Activated naive CD4-positive, alpha-beta T cell treated with anti-CD3 and anti-CD28 coated beads, Interleukin-2, amount 50 U/mL, for 24 hours (primary cell): ENCODE results near the gene FANCG.

Experiments
- H3K27ac Mint-ChIP-seq: one replicate; pipeline ENCODE4 v1.8.0; 2021; ENCODE audit warnings: mild to moderate bottlenecking, mixed read lengths
- H3K27me3 Mint-ChIP-seq: one replicate; pipeline ENCODE4 v1.8.0; 2021; ENCODE audit warnings: mixed read lengths
- H3K36me3 Mint-ChIP-seq: one replicate; pipeline ENCODE4 v1.8.0; 2021; ENCODE audit warnings: mixed read lengths
- H3K4me1 Mint-ChIP-seq: one replicate; pipeline ENCODE4 v1.8.0; 2021; ENCODE audit warnings: mixed read lengths
- H3K4me3 Mint-ChIP-seq: one replicate; pipeline ENCODE4 v1.8.0; 2021; ENCODE audit warnings: mild to moderate bottlenecking, mixed read lengths
- H3K9me3 Mint-ChIP-seq: one replicate; pipeline ENCODE4 v1.8.0; 2021; ENCODE audit warnings: mixed read lengths

Gene FANCG

GRCh38 chr9:35107297-35108290, 27.9 kb upstream of the FANCG start:
- Mint-ChIP-seq H3K36me3 (peaks cover 3% of the 10 kb centered on the region), H3K27ac (no peak overlapping the region), H3K27me3 (no peaks in the 10 kb centered on the region), H3K9me3 (no peaks in the 10 kb centered on the region), H3K4me1 (peaks cover 40% of the 10 kb centered on the region), H3K4me3 (no peak overlapping the region)

GRCh38 chr9:35106343-35106730, 26.6 kb upstream of the FANCG start:
- H3K4me3 Mint-ChIP-seq, result no peak overlapping the region
- peaks cover 3% of the 10 kb centered on the region for H3K36me3 Mint-ChIP-seq
- H3K9me3 Mint-ChIP-seq, result no peaks in the 10 kb centered on the region
- H3K27ac Mint-ChIP-seq, result no peak overlapping the region
- peaks cover 35% of the 10 kb centered on the region for H3K4me1 Mint-ChIP-seq
- H3K27me3 Mint-ChIP-seq, result no peaks in the 10 kb centered on the region

GRCh38 chr9:35105571-35106342, 26.0 kb upstream of the FANCG start:
- Mint-ChIP-seq H3K4me3 (no peak overlapping the region), H3K4me1 (peaks cover 37% of the 10 kb centered on the region)

GRCh38 chr9:35105126-35105525, 25.4 kb upstream of the FANCG start:
- H3K36me3 Mint-ChIP-seq, result peaks cover 10% of the 10 kb centered on the region
- H3K27ac Mint-ChIP-seq, result no peak overlapping the region
- H3K4me1 Mint-ChIP-seq, result peaks cover 36% of the 10 kb centered on the region
- no peaks in the 10 kb centered on the region for H3K27me3 Mint-ChIP-seq
- no peak overlapping the region for H3K4me3 Mint-ChIP-seq
- H3K9me3 Mint-ChIP-seq, result no peaks in the 10 kb centered on the region

More at GRCh38 chr9:35105571-35106342, 26.0 kb upstream of the FANCG start:
- no peaks in the 10 kb centered on the region for H3K27me3 Mint-ChIP-seq
- H3K27ac Mint-ChIP-seq, result no peak overlapping the region
- H3K9me3 Mint-ChIP-seq, result no peaks in the 10 kb centered on the region
- peaks cover 6% of the 10 kb centered on the region for H3K36me3 Mint-ChIP-seq

GRCh38 chr9:35104586-35104985, 24.8 kb upstream of the FANCG start:
- no peak overlapping the region for H3K27ac Mint-ChIP-seq

GRCh38 chr9:35103660-35104191, 24.0 kb upstream of the FANCG start:
- H3K36me3 Mint-ChIP-seq, result peaks cover 10% of the 10 kb centered on the region

More at GRCh38 chr9:35104586-35104985, 24.8 kb upstream of the FANCG start:
- peaks cover 33% of the 10 kb centered on the region for H3K4me1 Mint-ChIP-seq
- peaks cover 10% of the 10 kb centered on the region for H3K36me3 Mint-ChIP-seq
- H3K9me3 Mint-ChIP-seq, result no peaks in the 10 kb centered on the region
- H3K27me3 Mint-ChIP-seq, result no peaks in the 10 kb centered on the region
- H3K4me3 Mint-ChIP-seq, result no peak overlapping the region

GRCh38 chr9:35102769-35103659, 23.3 kb upstream of the FANCG start, which contains the start of gene STOML2:
Gene STOML2 (minus strand): TSS chr9:35103131. CDS start chr9:35103094, 37 bp downstream.
- H3K36me3 Mint-ChIP-seq, result peaks cover 10% of the 10 kb centered on the region
- no peaks in the 10 kb centered on the region for H3K9me3 Mint-ChIP-seq
- H3K27ac Mint-ChIP-seq, result peak within 1 kb of the TSS; percentile 95
- no peaks in the 10 kb centered on the region for H3K27me3 Mint-ChIP-seq
- peaks cover 31% of the 10 kb centered on the region for H3K4me1 Mint-ChIP-seq
- H3K4me3 Mint-ChIP-seq, result peak within 1 kb of the TSS; percentile 99

More at GRCh38 chr9:35103660-35104191, 24.0 kb upstream of the FANCG start:
- no peaks in the 10 kb centered on the region for H3K27me3 Mint-ChIP-seq
- H3K4me1 Mint-ChIP-seq, result peaks cover 31% of the 10 kb centered on the region
- peak overlapping the region; percentile 95 for H3K27ac Mint-ChIP-seq
- peak overlapping the region; percentile 99 for H3K4me3 Mint-ChIP-seq
- H3K9me3 Mint-ChIP-seq, result no peaks in the 10 kb centered on the region

- Mint-ChIP-seq H3K27me3 (no peaks in the 10 kb centered on the region), H3K4me1 (peaks cover 37% of the 10 kb centered on the region), H3K36me3 (peaks cover 10% of the 10 kb centered on the region), H3K4me3 (peak overlapping the region; percentile 99), H3K9me3 (no peaks in the 10 kb centered on the region), H3K27ac (peak overlapping the region; percentile 95)
These were observed 22.7 kb upstream of the FANCG start for GRCh38 chr9:35102465-35102768.

GRCh38 chr9:35097573-35097972, 17.8 kb upstream of the FANCG start:
- H3K4me3 Mint-ChIP-seq, result peak overlapping the region; percentile 12
- H3K27me3 Mint-ChIP-seq, result no peaks in the 10 kb centered on the region
- peak overlapping the region; percentile 36 for H3K27ac Mint-ChIP-seq
- H3K9me3 Mint-ChIP-seq, result no peaks in the 10 kb centered on the region
- H3K36me3 Mint-ChIP-seq, result peaks cover 11% of the 10 kb centered on the region
- H3K4me1 Mint-ChIP-seq, result peaks cover 48% of the 10 kb centered on the region

GRCh38 chr9:35096035-35096849, 16.5 kb upstream of the FANCG start, which contains the start of gene PIGO:
Gene PIGO (minus strand): TSS chr9:35096591. CDS start chr9:35095565, 1,026 bp downstream.
- peaks cover 11% of the 10 kb centered on the region for H3K36me3 Mint-ChIP-seq

GRCh38 chr9:35091536-35091935, 11.8 kb upstream of the FANCG start:
- peaks cover 25% of the 10 kb centered on the region for H3K4me1 Mint-ChIP-seq
- no peak overlapping the region for H3K4me3 Mint-ChIP-seq
- no peak overlapping the region for H3K27ac Mint-ChIP-seq
- no peaks in the 10 kb centered on the region for H3K9me3 Mint-ChIP-seq
- H3K36me3 Mint-ChIP-seq, result peaks cover 12% of the 10 kb centered on the region
- H3K27me3 Mint-ChIP-seq, result no peaks in the 10 kb centered on the region

More at GRCh38 chr9:35096035-35096849, 16.5 kb upstream of the FANCG start, which contains the start of gene PIGO:
- Mint-ChIP-seq H3K27me3 (no peaks in the 10 kb centered on the region), H3K9me3 (no peaks in the 10 kb centered on the region), H3K27ac (peak within 1 kb of the TSS; percentile 90), H3K4me3 (peak within 1 kb of the TSS; percentile 89), H3K4me1 (peaks cover 40% of the 10 kb centered on the region)

- Mint-ChIP-seq H3K4me3 (no peak overlapping the region), H3K4me1 (peaks cover 7% of the 10 kb centered on the region), H3K36me3 (peaks cover 11% of the 10 kb centered on the region), H3K9me3 (no peaks in the 10 kb centered on the region), H3K27me3 (no peaks in the 10 kb centered on the region), H3K27ac (no peak overlapping the region)
These were observed 9.7 kb upstream of the FANCG start for GRCh38 chr9:35089434-35089833.

- H3K36me3 Mint-ChIP-seq, result peaks cover 4% of the 10 kb centered on the region
- no peaks in the 10 kb centered on the region for H3K9me3 Mint-ChIP-seq
- no peaks in the 10 kb centered on the region for H3K27me3 Mint-ChIP-seq
- no peak overlapping the region for H3K4me3 Mint-ChIP-seq
- H3K4me1 Mint-ChIP-seq, result peaks cover 2% of the 10 kb centered on the region
- no peak overlapping the region for H3K27ac Mint-ChIP-seq
These were observed 5.3 kb upstream of the FANCG start for GRCh38 chr9:35085078-35085477.

GRCh38 chr9:35079041-35079425, 709 bp downstream of the FANCG start:
- H3K4me1 Mint-ChIP-seq, result peaks cover 19% of the 10 kb centered on the region
- H3K27me3 Mint-ChIP-seq, result no peaks in the 10 kb centered on the region
- peaks cover 4% of the 10 kb centered on the region for H3K36me3 Mint-ChIP-seq
- no peaks in the 10 kb centered on the region for H3K9me3 Mint-ChIP-seq
- peak overlapping the region; percentile 83 for H3K27ac Mint-ChIP-seq
- H3K4me3 Mint-ChIP-seq, result peak overlapping the region; percentile 99
